ENCODE measurements around the gene AFAP1.

AFAP1 gene

GRCh38 chr4:7745301-7745885 is 194.3 kb downstream of the AFAP1 start:
- TF ChIP-seq CTCF (IDR thresholded peaks at IDR 0.05; ENCODE audit: borderline replicate concordance, control extremely low read depth, extremely low read depth, insufficient read depth, missing control alignments): no peak
- no peak for DNase-seq (ENCODE audit: low spot score)
- in situ Hi-C loops (cut with MboI; ENCODE audit: low sequenced_read_pairs, unreplicated experiment): no loop called here

GRCh38 chr4:7744142-7744804 is 195.4 kb downstream of the AFAP1 start:
- no peak for DNase-seq (ENCODE audit: low spot score)
- in situ Hi-C loops (cut with MboI; ENCODE audit: low sequenced_read_pairs, unreplicated experiment): no loop called here
- no peak for TF ChIP-seq CTCF (IDR thresholded peaks at IDR 0.05; ENCODE audit: borderline replicate concordance, control extremely low read depth, extremely low read depth, insufficient read depth, missing control alignments)

DNA sequence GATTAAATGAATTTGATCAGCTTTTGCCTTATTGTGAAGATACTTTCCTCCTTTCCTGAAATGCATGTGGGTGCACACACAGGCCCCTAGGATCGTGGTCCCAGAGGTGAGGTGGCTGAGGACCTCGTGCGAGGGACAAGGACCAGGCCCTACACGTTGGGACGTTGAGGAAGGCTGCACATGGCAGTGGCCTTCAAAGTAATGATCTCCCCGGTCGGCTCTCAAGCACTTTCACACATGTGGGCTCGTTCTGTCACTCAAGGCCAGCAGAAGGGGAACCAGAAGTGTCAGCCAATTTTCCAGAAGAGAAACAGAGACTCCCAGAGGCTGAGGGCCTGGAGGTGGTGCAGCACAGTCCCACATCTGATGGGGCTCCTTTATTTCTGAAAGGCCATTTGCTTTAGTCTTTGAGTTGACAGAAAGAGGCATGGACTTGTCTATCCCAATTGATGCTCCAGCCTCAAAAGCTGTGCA is 196.8 kb downstream of the AFAP1 start:
- TF ChIP-seq CTCF (IDR thresholded peaks at IDR 0.05; ENCODE audit: borderline replicate concordance, control extremely low read depth, extremely low read depth, insufficient read depth, missing control alignments): no peak
- in situ Hi-C loops (cut with MboI; ENCODE audit: low sequenced_read_pairs, unreplicated experiment): no loop called here
- no peak for DNase-seq (ENCODE audit: low spot score)

GRCh38 chr4:7741946-7742806 is 197.5 kb downstream of the AFAP1 start:
- no peak for TF ChIP-seq CTCF (IDR thresholded peaks at IDR 0.05; ENCODE audit: borderline replicate concordance, control extremely low read depth, extremely low read depth, insufficient read depth, missing control alignments)
- no peak for DNase-seq (ENCODE audit: low spot score)
- in situ Hi-C loops (cut with MboI; ENCODE audit: low sequenced_read_pairs, unreplicated experiment): no loop called here

DNA sequence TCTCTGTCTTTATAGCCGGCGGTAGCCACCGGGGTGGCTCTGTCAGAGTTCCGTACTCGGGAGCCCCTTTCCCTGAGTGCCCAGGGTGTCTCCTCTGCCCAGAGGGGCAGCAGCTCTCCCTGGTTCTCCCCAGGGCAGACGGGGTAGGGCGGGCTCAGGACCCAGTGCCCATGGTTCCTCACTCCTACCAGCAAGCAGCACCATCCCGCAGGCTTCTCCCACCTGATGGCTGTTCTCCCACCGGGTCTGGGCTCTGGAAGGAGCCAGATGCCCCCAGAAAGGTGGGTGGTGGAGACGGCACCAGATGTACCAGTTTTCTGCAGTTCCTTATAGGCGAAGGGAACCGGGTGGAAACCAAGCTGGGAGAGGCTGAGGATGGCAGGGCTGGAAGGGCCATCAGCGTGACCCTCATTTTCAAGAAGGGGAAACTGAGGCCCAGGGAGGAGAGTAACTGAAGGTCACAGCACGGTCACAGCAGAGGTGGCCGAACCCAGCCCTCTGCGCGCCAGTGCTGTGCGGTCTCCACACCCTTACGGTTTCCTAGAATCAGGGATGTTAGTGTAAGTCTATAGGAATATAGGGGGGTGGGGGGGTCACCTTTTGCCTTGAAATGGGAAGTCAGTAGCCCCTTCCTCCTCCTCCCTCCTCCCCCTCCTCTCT is 198.7 kb downstream of the AFAP1 start:
- no peak for TF ChIP-seq CTCF (IDR thresholded peaks at IDR 0.05; ENCODE audit: borderline replicate concordance, control extremely low read depth, extremely low read depth, insufficient read depth, missing control alignments)
- in situ Hi-C loops (cut with MboI; ENCODE audit: low sequenced_read_pairs, unreplicated experiment): no loop called here
- DNase-seq (ENCODE audit: low spot score): no peak
